IMR-90 (cell line): ENCODE data around the gene MEX3A. TPM values are rescaled to one million over a fixed set of nuclear protein-coding genes. Genes with fewer than 3 reads are reported as not detected.

ENCODE experiments used
- ATAC-seq: fragments of 200-7000 bp; cut with Tn5 transposase; 2 replicates; pipeline ENCODE4 v1.9.1; 2020; ENCODE audit warnings: low read depth, mild to moderate bottlenecking, moderate library complexity
- BruUV-seq: library from RNA; stranded (reverse); fragments of 400-500 nt; replicated peaks from 2 replicates; lab custom pipeline; 2021; lab: Mats Ljungman, UMichigan
- CTCF ChIA-PET: fragments of 300-600 bp; formaldehyde crosslinking; extraction: SDS; loops from one replicate; lab custom pipeline; 2021; ENCODE audit warnings: antibody characterized with exemption; lab: Yijun Ruan, JAX
- POLR2A ChIA-PET: fragments of 300-600 bp; sonication (Branson Sonifier 250); formaldehyde crosslinking; loops from one replicate; lab custom pipeline; 2022; ENCODE audit warnings: antibody characterized with exemption; ENCODE audit not compliant: unreplicated experiment; lab: Charles Lee
- DNase-seq: peaks from one replicate; pipeline ENCODE4 v3.0.0; 2013
- H2AFZ ChIP-seq: replicated peaks from 2 replicates; pipeline ENCODE3; 2013; ENCODE audit warnings: low read length, mild to moderate bottlenecking; ENCODE audit not compliant: poor library complexity
- H2AK5ac ChIP-seq: 2 replicates; pipeline ENCODE4 v1.6.1; 2013; ENCODE audit warnings: low read depth, low read length, inconsistent platforms
- H2AK9ac ChIP-seq: replicated peaks from 2 replicates; pipeline ENCODE3; 2013; ENCODE audit warnings: mild to moderate bottlenecking, low read depth, low read length, moderate library complexity; ENCODE audit not compliant: poor library complexity
- H2BK120ac ChIP-seq: 2 replicates; pipeline ENCODE4 v1.6.1; 2013; ENCODE audit warnings: low read depth, low read length, inconsistent platforms
- H2BK15ac ChIP-seq: 3 replicates; pipeline ENCODE4 v1.6.1; 2013; ENCODE audit warnings: low read depth, low read length, inconsistent platforms
- H2BK20ac ChIP-seq: 2 replicates; pipeline ENCODE4 v1.6.1; 2013; ENCODE audit warnings: low read depth, mild to moderate bottlenecking, inconsistent platforms, low read length, moderate library complexity
- H2BK5ac ChIP-seq: 2 replicates; pipeline ENCODE4 v1.6.1; 2013; ENCODE audit warnings: mild to moderate bottlenecking, low read depth, low read length, inconsistent platforms; ENCODE audit not compliant: poor library complexity, severe bottlenecking
- H3K14ac ChIP-seq: replicated peaks from 2 replicates; pipeline ENCODE4 v1.6.1; 2013; ENCODE audit warnings: low read depth, low read length, inconsistent platforms
- H3K18ac ChIP-seq: 2 replicates; pipeline ENCODE4 v1.6.1; 2013; ENCODE audit warnings: low read depth, low read length, control low read depth
- H3K23ac ChIP-seq: 2 replicates; pipeline ENCODE4 v1.6.1; 2013; ENCODE audit warnings: low read depth, low read length, inconsistent platforms
- H3K27ac ChIP-seq: 2 replicates; pipeline ENCODE4 v1.5.1; 2013; ENCODE audit warnings: mild to moderate bottlenecking, control low read depth, low read length; ENCODE audit not compliant: insufficient read depth
- H3K27me3 ChIP-seq: 2 replicates; pipeline ENCODE4 v1.6.1; 2013; ENCODE audit warnings: low read length; ENCODE audit not compliant: control insufficient read depth, insufficient read depth
- H3K36me3 ChIP-seq: 2 replicates; pipeline ENCODE4 v1.6.1; 2013; ENCODE audit warnings: low read length, mixed read lengths; ENCODE audit not compliant: control insufficient read depth, insufficient read depth
- H3K4ac ChIP-seq: 2 replicates; pipeline ENCODE4 v1.6.1; 2013; ENCODE audit warnings: low read depth, low read length, inconsistent platforms
- H3K4me1 ChIP-seq: 2 replicates; pipeline ENCODE4 v1.6.1; 2013; ENCODE audit warnings: low read length, mixed read lengths; ENCODE audit not compliant: control insufficient read depth, insufficient read depth
- H3K4me2 ChIP-seq: 2 replicates; pipeline ENCODE4 v1.6.1; 2013; ENCODE audit warnings: low read depth, mild to moderate bottlenecking, control low read depth, low read length, moderate library complexity
- H3K4me3 ChIP-seq: 2 replicates; pipeline ENCODE4 v1.5.1; 2013; ENCODE audit warnings: low read depth, mild to moderate bottlenecking, control low read depth, low read length, moderate library complexity; ENCODE audit not compliant: insufficient read depth
- H3K56ac ChIP-seq: 2 replicates; pipeline ENCODE4 v1.6.1; 2013; ENCODE audit warnings: low read length, inconsistent platforms; ENCODE audit not compliant: insufficient read depth; ENCODE audit errors: extremely low read depth
- H3K79me1 ChIP-seq, 2 experiments: 2 replicates each; pipeline ENCODE4 v1.6.1; 2013; ENCODE audit warnings: low read length in 2 of 2, inconsistent platforms in 1 of 2, low read depth in 1 of 2
- H3K9ac ChIP-seq: 2 replicates; pipeline ENCODE4 v1.6.1; 2013; ENCODE audit warnings: low read depth, low read length, control low read depth
- H3K9me1 ChIP-seq: 2 replicates; pipeline ENCODE4 v1.6.1; 2013; ENCODE audit warnings: low read length, inconsistent platforms; ENCODE audit not compliant: insufficient read depth
- H3K9me3 ChIP-seq: 2 replicates; pipeline ENCODE4 v1.6.1; 2013; ENCODE audit warnings: low read length; ENCODE audit not compliant: control insufficient read depth, insufficient read depth
- H4K20me1 ChIP-seq: 2 replicates; pipeline ENCODE4 v1.6.1; 2013; ENCODE audit warnings: low read length, inconsistent platforms; ENCODE audit not compliant: insufficient read depth
- H4K5ac ChIP-seq: 2 replicates; pipeline ENCODE4 v1.6.1; 2013; ENCODE audit warnings: mild to moderate bottlenecking, low read depth, low read length, control low read depth
- H4K8ac ChIP-seq, 2 experiments: 2 replicates each; pipeline ENCODE4 v1.6.1; 2013; ENCODE audit warnings: low read depth in 2 of 2, low read length in 2 of 2, control low read depth in 1 of 2, inconsistent platforms in 1 of 2
- H4K91ac ChIP-seq: 2 replicates; pipeline ENCODE4 v1.6.1; 2013; ENCODE audit warnings: low read depth, low read length, inconsistent platforms; ENCODE audit not compliant: insufficient read depth
- CHD1 ChIP-seq: IDR thresholded peaks from 2 replicates; pipeline ENCODE4 v1.6.1; 2012; ENCODE audit warnings: low read depth, low read length, improper control_type of control experiment
- RAD21 ChIP-seq: IDR thresholded peaks from 2 replicates; pipeline ENCODE4 v1.6.1; 2012; ENCODE audit warnings: low read length, improper control_type of control experiment
- RCOR1 ChIP-seq: IDR thresholded peaks from 2 replicates; pipeline ENCODE4 v1.6.1; 2012; ENCODE audit warnings: mild to moderate bottlenecking, low read length, improper control_type of control experiment; ENCODE audit not compliant: insufficient replicate concordance
- WGBS, 2 experiments: methylation state at CpG; one replicate each; pipeline versions ENCODE4 v1.1.5 to v1.1.7; 2013; ENCODE audit warnings: missing lambda C conversion rate in 2 of 2; ENCODE audit not compliant: insufficient read length in 1 of 2; ENCODE audit errors: extremely low coverage in 2 of 2; 5-methylcytosine and 5-hydroxymethylcytosine counted together
- dilution Hi-C: fragments of 300-500 bp; cut with HindIII; formaldehyde crosslinking; loops from one replicate; pipeline ENCODE4 v1.14.3; 2018; ENCODE audit warnings: low sequenced_read_pairs; ENCODE audit not compliant: unreplicated experiment
- in situ Hi-C: fragments of 300-500 bp; cut with MboI; formaldehyde crosslinking; loops from 3 replicates; pipeline ENCODE4 v1.14.3; 2019; ENCODE audit warnings: low sequenced_read_pairs, inconsistent platforms, mixed read lengths
- intact Hi-C: fragments of 100-400 bp; cut with micrococcal nuclease; formaldehyde crosslinking; loops from 2 replicates; pipeline ENCODE4 v1.10.0; 2022
- polyA plus RNA-seq, 3 experiments: library from polyadenylated mRNA; depleted of rRNA; stranded (reverse); fragments of >200 nt; gene quantifications; 2 replicates each; pipeline ENCODE4 v1.2.3, GENCODE V29; 2012; ENCODE audit warnings: low replicate concordance in 1 of 3
- total RNA-seq: library from RNA; depleted of rRNA; stranded (reverse); fragments of >200 nt; gene quantifications from 2 replicates; pipeline ENCODE4 v1.2.3, GENCODE V29; 2012
- TF ChIP-seq, protein P1 (sequence below): fragments of 150-350 bp; IDR thresholded peaks from 2 replicates; pipeline ENCODE4 v1.6.1; 2016; ENCODE audit warnings: low read depth, mild to moderate bottlenecking, low read length, moderate library complexity, borderline replicate concordance

The MEX3A gene
- total and polyA plus RNA-seq, 2 of the 4 experiments (the other 2 are of a cell fraction): 2.3 to 9.0 TPM

DNA sequence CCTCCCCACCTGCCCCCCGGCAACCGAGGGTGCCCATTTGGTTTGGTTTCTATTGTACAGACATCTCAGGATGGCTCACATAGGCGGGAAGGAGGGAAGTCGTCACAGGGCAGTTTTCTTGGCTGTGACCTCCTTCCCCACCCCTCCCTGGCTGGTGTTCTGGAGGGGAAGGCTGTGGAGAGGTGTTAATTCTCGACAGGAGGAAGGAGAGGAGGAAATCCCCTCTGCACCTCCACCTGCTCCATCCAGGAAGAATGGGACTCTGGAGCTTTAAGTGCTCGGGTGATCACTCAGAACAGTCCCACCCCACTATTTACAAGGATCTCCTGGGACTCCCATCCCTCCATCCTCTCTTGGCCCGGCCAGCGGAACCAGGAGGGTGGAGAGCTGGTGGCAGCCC is 7.6 kb downstream of the MEX3A start:
- H3K4me2 ChIP-seq: no peak overlapping the region
- peaks cover 26% of the 10 kb centered on the region for H3K4me1 ChIP-seq
- no peak overlapping the region for H3K18ac ChIP-seq
- H2AK9ac ChIP-seq: no peak overlapping the region
- ATAC-seq (no peak), DNase-seq (no peak)
- H3K27ac ChIP-seq: no peak overlapping the region
- H4K5ac ChIP-seq: no peak overlapping the region
- ChIA-PET POLR2A (no interaction called here), CTCF (interaction anchor here (0.5 to 1.6 kb wide), 2 partner anchors 8 to 119 kb away, joined by 3 to 5 read pairs; no protein-coding TSS in a partner anchor)
- H3K14ac ChIP-seq: no peak overlapping the region
- no peak overlapping the region for H2BK20ac ChIP-seq
- H2BK15ac ChIP-seq: no peak overlapping the region
- no peak overlapping the region for H3K4me3 ChIP-seq
- peak overlapping the region; percentile 33; the same call in 1 of the 2 replicates for H2AK5ac ChIP-seq
- no peak overlapping the region for H3K4ac ChIP-seq
- H4K20me1 ChIP-seq: peaks cover 42% of the 10 kb centered on the region
- H3K9ac ChIP-seq: no peak overlapping the region
- no peak overlapping the region for H4K91ac ChIP-seq
- in situ Hi-C loops (no loop called here), dilution Hi-C loops (no loop called here), intact Hi-C loops (no loop called here)
- H3K23ac ChIP-seq: no peak overlapping the region
- no peaks in the 10 kb centered on the region for H3K9me3 ChIP-seq
- BruUV-seq: no TSS peak
- H3K36me3 ChIP-seq: peaks cover 37% of the 10 kb centered on the region
- H2AFZ ChIP-seq: no peak overlapping the region
- H4K8ac ChIP-seq: no peak overlapping the region
- no peaks in the 10 kb centered on the region for H3K27me3 ChIP-seq
- H3K56ac ChIP-seq: no peak overlapping the region
- TF ChIP-seq, protein P1, sequence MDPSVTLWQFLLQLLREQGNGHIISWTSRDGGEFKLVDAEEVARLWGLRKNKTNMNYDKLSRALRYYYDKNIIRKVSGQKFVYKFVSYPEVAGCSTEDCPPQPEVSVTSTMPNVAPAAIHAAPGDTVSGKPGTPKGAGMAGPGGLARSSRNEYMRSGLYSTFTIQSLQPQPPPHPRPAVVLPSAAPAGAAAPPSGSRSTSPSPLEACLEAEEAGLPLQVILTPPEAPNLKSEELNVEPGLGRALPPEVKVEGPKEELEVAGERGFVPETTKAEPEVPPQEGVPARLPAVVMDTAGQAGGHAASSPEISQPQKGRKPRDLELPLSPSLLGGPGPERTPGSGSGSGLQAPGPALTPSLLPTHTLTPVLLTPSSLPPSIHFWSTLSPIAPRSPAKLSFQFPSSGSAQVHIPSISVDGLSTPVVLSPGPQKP: no peak
- TF ChIP-seq RAD21 (no peak), RCOR1 (no peak), CHD1 (no peak)
- WGBS, 2 experiments: no CpG with 5 or more reads among the region's 8 CpGs
- H2BK5ac ChIP-seq: no peak overlapping the region
- peaks cover 30 to 60% of the 10 kb centered on the region in 2 experiments for H3K79me1 ChIP-seq
- peaks cover 17% of the 10 kb centered on the region for H3K9me1 ChIP-seq
- H2BK120ac ChIP-seq: no peak overlapping the region
